PC-3 (cell line): Measurements from ENCODE around the gene ALG12. TPM values are rescaled to one million over a fixed set of nuclear protein-coding genes. Genes with fewer than 3 reads are reported as not detected.

ENCODE experiments used
- ATAC-seq: fragments of 200-7000 bp; cut with Tn5 transposase; 2 replicates; pipeline ENCODE4 v1.9.1; 2020; ENCODE audit warnings: mild to moderate bottlenecking, moderate library complexity
- BruUV-seq: library from RNA; stranded (reverse); fragments of 400-500 nt; replicated peaks from 2 replicates; lab custom pipeline; 2021; lab: Mats Ljungman, UMichigan
- CTCF ChIA-PET: fragments of 300-600 bp; sonication (Branson Sonifier 250); formaldehyde crosslinking; loops from one replicate; lab custom pipeline; 2022; ENCODE audit warnings: antibody characterized with exemption; lab: Charles Lee
- POLR2A ChIA-PET: fragments of 300-600 bp; sonication (Branson Sonifier 250); formaldehyde crosslinking; loops from one replicate; lab custom pipeline; 2022; ENCODE audit warnings: antibody characterized with exemption; ENCODE audit not compliant: unreplicated experiment; lab: Charles Lee
- DNase-seq: peaks from one replicate; pipeline ENCODE4 v3.0.0-alpha.2; 2015
- H2AFZ ChIP-seq: fragments of 300-600 bp; sonication (generic); 2 replicates; pipeline ENCODE4 v1.6.0; 2016; ENCODE audit warnings: antibody characterized with exemption, low read length
- H3F3A ChIP-seq: fragments of 300-600 bp; sonication (generic); one replicate; pipeline ENCODE4 v1.6.0; 2017; ENCODE audit warnings: antibody characterized with exemption, low read length, control low read depth, mild to moderate bottlenecking; ENCODE audit not compliant: unreplicated experiment
- H3K27ac ChIP-seq: fragments of 300-600 bp; sonication (generic); 2 replicates; pipeline ENCODE4 v1.5.1; 2016; ENCODE audit warnings: mild to moderate bottlenecking, low read length
- H3K27me3 ChIP-seq: fragments of 300-600 bp; sonication (generic); 2 replicates; pipeline ENCODE4 v1.6.1; 2016; ENCODE audit warnings: low read length, mixed read lengths
- H3K36me3 ChIP-seq: fragments of 300-600 bp; sonication (generic); 2 replicates; pipeline ENCODE4 v1.6.1; 2016; ENCODE audit warnings: low read depth, mixed run types, low read length, mixed read lengths
- H3K4me1 ChIP-seq: fragments of 300-600 bp; sonication (generic); 2 replicates; pipeline ENCODE4 v1.5.1; 2016; ENCODE audit warnings: low read length; ENCODE audit not compliant: insufficient read depth
- H3K4me2 ChIP-seq: fragments of 300-600 bp; sonication (generic); 2 replicates; pipeline ENCODE4 v1.6.0; 2016; ENCODE audit warnings: low read length
- H3K4me3 ChIP-seq: fragments of 300-600 bp; sonication (generic); 2 replicates; pipeline ENCODE4 v1.5.1; 2016; ENCODE audit warnings: mild to moderate bottlenecking, low read length, mixed read lengths
- H3K79me2 ChIP-seq: fragments of 300-600 bp; sonication (generic); 2 replicates; pipeline ENCODE4 v1.6.1; 2017; ENCODE audit warnings: low read length, mixed read lengths
- H3K9ac ChIP-seq: fragments of 300-600 bp; sonication (generic); 2 replicates; pipeline ENCODE4 v1.6.0; 2016; ENCODE audit warnings: mild to moderate bottlenecking, low read length
- H3K9me2 ChIP-seq: fragments of 300-600 bp; sonication (generic); replicated peaks from 2 replicates; pipeline ENCODE4 v1.6.1; 2016; ENCODE audit warnings: mixed run types, low read length, mixed read lengths
- H3K9me3 ChIP-seq: fragments of 300-600 bp; sonication (generic); 2 replicates; pipeline ENCODE4 v1.6.1; 2016; ENCODE audit warnings: low read length, mixed read lengths
- H4K20me1 ChIP-seq: fragments of 300-600 bp; sonication (generic); 2 replicates; pipeline ENCODE4 v1.6.1; 2016; ENCODE audit warnings: low read length, mixed read lengths
- EZH2 ChIP-seq: fragments of 300-600 bp; sonication (generic); IDR thresholded peaks from one replicate; pipeline ENCODE4 v1.6.1; 2017; ENCODE audit warnings: antibody characterized with exemption, mild to moderate bottlenecking, low read length; ENCODE audit not compliant: unreplicated experiment
- EZH2phosphoT487 ChIP-seq: fragments of 300-600 bp; sonication (generic); IDR thresholded peaks from 2 replicates; pipeline ENCODE4 v1.6.1; 2018; ENCODE audit warnings: mild to moderate bottlenecking, antibody characterized with exemption, low read length, borderline replicate concordance
- intact Hi-C: fragments of 100-400 bp; cut with micrococcal nuclease; formaldehyde crosslinking; loops from 2 replicates; pipeline ENCODE4 v1.9.0; 2023
- total RNA-seq: library from RNA; depleted of rRNA; stranded (reverse); fragments of >200 nt; gene quantifications from 2 replicates; pipeline ENCODE4 v1.2.3, GENCODE V29; 2014
- TF ChIP-seq, protein P1 (sequence below): fragments of 300-600 bp; sonication (generic); conservative IDR thresholded peaks from 2 replicates; pipeline ENCODE4 v1.5.1; 2017; ENCODE audit warnings: antibody characterized with exemption, low read depth, mild to moderate bottlenecking, low read length

ALG12 gene
- total RNA-seq, 1 experiment from 2014 or later: 12.1 TPM

DNA sequence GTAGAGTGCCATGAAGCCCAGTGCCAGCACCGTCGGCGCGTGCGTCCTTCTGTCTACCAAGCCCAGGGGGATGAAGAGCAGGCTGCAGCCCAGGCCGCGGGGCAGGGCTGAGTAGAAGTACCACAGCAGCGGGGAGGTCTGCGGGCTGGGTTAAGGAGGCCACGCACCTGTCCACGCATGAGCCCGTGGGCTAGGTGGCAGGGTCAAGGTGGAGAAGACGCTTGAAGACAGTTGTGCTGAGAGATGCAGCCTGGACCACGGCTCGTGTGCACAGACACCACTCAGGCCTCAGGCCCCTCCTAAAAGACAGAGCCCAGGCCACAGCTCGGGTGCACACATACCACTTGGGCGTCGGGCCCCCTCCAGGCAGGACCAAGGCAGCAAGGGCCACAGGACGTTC, 10.4 kb downstream of the ALG12 start:
- H3K4me2 ChIP-seq: no peak overlapping the region
- BruUV-seq: no TSS peak

DNA sequence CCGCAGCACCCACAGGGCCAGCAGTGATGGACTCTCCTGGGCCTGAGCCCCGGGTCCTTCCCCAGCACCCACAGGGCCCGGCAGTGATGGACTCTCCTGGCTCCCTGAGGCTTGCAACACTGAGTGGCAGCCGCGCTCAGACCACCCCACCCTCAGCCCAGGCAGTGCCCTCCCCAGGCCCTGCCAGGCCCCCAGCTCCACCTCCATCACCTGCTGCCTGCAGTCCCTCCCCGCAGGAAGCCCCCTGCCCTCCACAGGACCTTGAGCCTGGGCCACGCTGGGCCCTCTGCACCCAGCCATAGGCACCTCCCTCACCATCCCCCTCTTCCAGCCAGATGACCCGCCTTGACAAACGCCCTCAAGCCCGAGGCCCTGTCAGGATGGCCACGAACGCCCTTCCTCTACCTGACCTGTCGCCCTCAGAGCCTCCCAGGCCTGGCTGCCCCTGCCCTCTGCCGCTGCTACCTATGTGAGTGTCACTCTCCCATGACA, 11.4 kb downstream of the ALG12 start:
- POLR2A ChIA-PET: no interaction called here
- no peaks in the 10 kb centered on the region for H3K27me3 ChIP-seq
- H3K9me2 ChIP-seq: no peaks in the 10 kb centered on the region
- no peak for DNase-seq
- ATAC-seq: no peak
- H3K9ac ChIP-seq: no peak overlapping the region
- no peak for TF ChIP-seq EZH2
- TF ChIP-seq, protein P1, sequence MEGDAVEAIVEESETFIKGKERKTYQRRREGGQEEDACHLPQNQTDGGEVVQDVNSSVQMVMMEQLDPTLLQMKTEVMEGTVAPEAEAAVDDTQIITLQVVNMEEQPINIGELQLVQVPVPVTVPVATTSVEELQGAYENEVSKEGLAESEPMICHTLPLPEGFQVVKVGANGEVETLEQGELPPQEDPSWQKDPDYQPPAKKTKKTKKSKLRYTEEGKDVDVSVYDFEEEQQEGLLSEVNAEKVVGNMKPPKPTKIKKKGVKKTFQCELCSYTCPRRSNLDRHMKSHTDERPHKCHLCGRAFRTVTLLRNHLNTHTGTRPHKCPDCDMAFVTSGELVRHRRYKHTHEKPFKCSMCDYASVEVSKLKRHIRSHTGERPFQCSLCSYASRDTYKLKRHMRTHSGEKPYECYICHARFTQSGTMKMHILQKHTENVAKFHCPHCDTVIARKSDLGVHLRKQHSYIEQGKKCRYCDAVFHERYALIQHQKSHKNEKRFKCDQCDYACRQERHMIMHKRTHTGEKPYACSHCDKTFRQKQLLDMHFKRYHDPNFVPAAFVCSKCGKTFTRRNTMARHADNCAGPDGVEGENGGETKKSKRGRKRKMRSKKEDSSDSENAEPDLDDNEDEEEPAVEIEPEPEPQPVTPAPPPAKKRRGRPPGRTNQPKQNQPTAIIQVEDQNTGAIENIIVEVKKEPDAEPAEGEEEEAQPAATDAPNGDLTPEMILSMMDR: no peak
- TF ChIP-seq EZH2phosphoT487: no peak
- H3K36me3 ChIP-seq: no peaks in the 10 kb centered on the region
- H3F3A ChIP-seq: no peaks in the 10 kb centered on the region
- H3K4me3 ChIP-seq: no peak overlapping the region
- no TSS peak for BruUV-seq
- H3K79me2 ChIP-seq: no peaks in the 10 kb centered on the region
- CTCF ChIA-PET: no interaction called here
- H2AFZ ChIP-seq: no peak overlapping the region
- H3K9me3 ChIP-seq: no peaks in the 10 kb centered on the region
- H3K4me1 ChIP-seq: no peaks in the 10 kb centered on the region
- no peaks in the 10 kb centered on the region for H4K20me1 ChIP-seq
- H3K27ac ChIP-seq: no peak overlapping the region
- no peak overlapping the region for H3K4me2 ChIP-seq
- intact Hi-C loops: no loop called here

More for the DNA sequence above, 10.4 kb downstream of the ALG12 start:
- ChIA-PET POLR2A (no interaction called here), CTCF (no interaction called here)
- Histone ChIP-seq H3K4me1 (no peaks in the 10 kb centered on the region), H3F3A (no peaks in the 10 kb centered on the region), H3K9me3 (no peaks in the 10 kb centered on the region), H3K9me2 (no peaks in the 10 kb centered on the region), H3K36me3 (no peaks in the 10 kb centered on the region), H3K4me3 (no peak overlapping the region), H3K27ac (no peak overlapping the region), H3K27me3 (no peaks in the 10 kb centered on the region), H4K20me1 (no peaks in the 10 kb centered on the region), H3K9ac (no peak overlapping the region), H3K79me2 (no peaks in the 10 kb centered on the region), H2AFZ (no peak overlapping the region)
- intact Hi-C loops: no loop called here
- ATAC-seq (no peak), DNase-seq (no peak)
- TF ChIP-seq, protein P1: no peak
- TF ChIP-seq EZH2phosphoT487 (no peak), EZH2 (no peak)

DNA sequence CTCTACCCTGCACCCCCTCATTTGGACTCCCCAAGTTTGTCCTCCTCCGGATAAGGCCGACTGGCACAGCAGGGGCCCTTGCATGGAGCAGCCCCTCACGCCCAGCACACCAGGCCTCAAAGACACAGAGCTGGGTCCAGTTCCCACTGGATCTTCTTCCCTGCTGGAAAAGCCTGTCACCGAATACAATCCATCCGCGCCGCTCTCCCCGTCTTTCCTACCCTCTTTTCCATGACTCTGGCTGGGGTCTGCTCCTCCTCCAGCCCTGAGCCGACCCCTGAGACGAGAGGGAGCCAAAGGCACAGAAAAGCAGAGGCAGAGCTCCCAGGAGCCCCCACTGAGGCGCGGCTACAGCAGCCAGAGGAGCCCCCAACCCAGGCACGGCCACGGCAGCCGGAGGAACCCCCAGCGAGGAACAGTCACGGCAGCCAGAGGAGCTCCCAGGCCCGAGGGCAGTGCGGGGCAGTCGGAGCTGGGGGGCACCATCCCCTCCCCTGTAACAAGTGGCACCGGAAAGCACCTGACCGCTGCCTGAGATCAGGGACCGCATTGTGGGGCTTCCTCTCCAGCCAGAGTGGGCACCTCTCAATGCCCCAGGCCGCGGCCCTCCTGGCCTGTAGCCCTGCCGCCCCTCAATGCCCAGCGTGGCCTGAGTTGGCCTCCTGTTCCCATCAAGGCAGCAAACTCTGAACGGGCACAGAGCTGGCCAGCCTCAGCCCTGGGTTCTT, 12.0 kb downstream of the ALG12 start:
- CTCF ChIA-PET: no interaction called here
- POLR2A ChIA-PET: no interaction called here

More for the DNA sequence above, 12.0 kb downstream of the ALG12 start:
- no TSS peak for BruUV-seq
- Histone ChIP-seq H3K27ac (no peak overlapping the region), H3K27me3 (no peaks in the 10 kb centered on the region), H4K20me1 (no peaks in the 10 kb centered on the region), H3K9ac (no peak overlapping the region), H3K4me1 (no peaks in the 10 kb centered on the region), H2AFZ (no peak overlapping the region), H3K4me3 (no peak overlapping the region), H3K9me2 (no peaks in the 10 kb centered on the region), H3K9me3 (no peaks in the 10 kb centered on the region), H3K4me2 (no peak overlapping the region), H3F3A (no peaks in the 10 kb centered on the region), H3K79me2 (no peaks in the 10 kb centered on the region), H3K36me3 (no peaks in the 10 kb centered on the region)
- no peak for DNase-seq
- intact Hi-C loops: no loop called here
- TF ChIP-seq, protein P1: no peak
- TF ChIP-seq EZH2: no peak
- no peak for TF ChIP-seq EZH2phosphoT487
- no peak for ATAC-seq
